GM12878 (cell line): ENCODE data around the gene SHROOM4. TPM values are rescaled to one million over a fixed set of nuclear protein-coding genes. Genes with fewer than 3 reads are reported as not detected.

Experiments used
- CBFB ChIP-seq: IDR thresholded peaks from 2 replicates; pipeline ENCODE4 v1.6.1; 2016; ENCODE audit warnings: antibody characterized with exemption, low read depth
- TCF3 ChIP-seq: IDR thresholded peaks from 2 replicates; pipeline ENCODE4 v1.6.1; 2012; ENCODE audit warnings: low read depth, mild to moderate bottlenecking, low read length, borderline replicate concordance; ENCODE audit not compliant: insufficient read depth
- polyA plus RNA-seq, 11 experiments: library from polyadenylated mRNA; depleted of rRNA in 4 of 11; unstranded in 6 of 11; stranded (reverse) in 5 of 11; fragments of >200 nt; fragmentation: Nextera tagmentation in 4 of 11; fragmentation: Illumina TruSeq in 1 of 11; extraction: Ambion mirVana in 4 of 11; extraction: Trizol in 1 of 11; gene quantifications; 1 replicate in 1 of 11; 2 replicates in 10 of 11; pipeline versions ENCODE4 v1.2.1 to v1.2.3, GENCODE V29; 2011 to 2016; ENCODE audit warnings: inconsistent platforms in 2 of 11, missing spikeins in 2 of 11, low read depth in 1 of 11
- total RNA-seq, 4 experiments: library from RNA; depleted of rRNA in 3 of 4; stranded (reverse); fragments of >200 nt in 3 of 4; fragmentation: Illumina TruSeq in 1 of 4; extraction: Trizol in 1 of 4; gene quantifications; 2 replicates each; pipeline versions ENCODE4 v1.2.1 to v1.2.3, GENCODE V29; 2013 to 2021
- TF ChIP-seq, protein P1 (sequence below), 3 experiments: IDR thresholded peaks in 2 of 3; conservative IDR thresholded peaks in 1 of 3; 2 replicates each; pipeline ENCODE4 v1.5.1; 2011; ENCODE audit warnings: low read depth in 3 of 3, low read length in 3 of 3, mild to moderate bottlenecking in 3 of 3, control low read depth in 2 of 3, moderate library complexity in 2 of 3, inconsistent platforms in 1 of 3, mixed read lengths in 1 of 3; ENCODE audit not compliant: control insufficient read depth in 2 of 3, insufficient read depth in 1 of 3; ENCODE audit errors: extremely low read depth in 1 of 3
- TF ChIP-seq, protein P2 (sequence below): fragments of 450-650 bp; IDR thresholded peaks from 2 replicates; pipeline ENCODE4 v1.6.1; 2016; ENCODE audit warnings: mild to moderate bottlenecking, moderate library complexity, borderline replicate concordance
- TF ChIP-seq, protein P3 (sequence below): fragments of 450-650 bp; IDR thresholded peaks from 2 replicates; pipeline ENCODE4 v1.6.1; 2016; ENCODE audit warnings: mild to moderate bottlenecking

The SHROOM4 gene
- total and polyA plus RNA-seq, 10 of the 15 experiments (the other 5 are each of a cell fraction or from before 2014, with no cell fraction given), result 0.01 to 0.03 TPM; not detected in 8

DNA sequence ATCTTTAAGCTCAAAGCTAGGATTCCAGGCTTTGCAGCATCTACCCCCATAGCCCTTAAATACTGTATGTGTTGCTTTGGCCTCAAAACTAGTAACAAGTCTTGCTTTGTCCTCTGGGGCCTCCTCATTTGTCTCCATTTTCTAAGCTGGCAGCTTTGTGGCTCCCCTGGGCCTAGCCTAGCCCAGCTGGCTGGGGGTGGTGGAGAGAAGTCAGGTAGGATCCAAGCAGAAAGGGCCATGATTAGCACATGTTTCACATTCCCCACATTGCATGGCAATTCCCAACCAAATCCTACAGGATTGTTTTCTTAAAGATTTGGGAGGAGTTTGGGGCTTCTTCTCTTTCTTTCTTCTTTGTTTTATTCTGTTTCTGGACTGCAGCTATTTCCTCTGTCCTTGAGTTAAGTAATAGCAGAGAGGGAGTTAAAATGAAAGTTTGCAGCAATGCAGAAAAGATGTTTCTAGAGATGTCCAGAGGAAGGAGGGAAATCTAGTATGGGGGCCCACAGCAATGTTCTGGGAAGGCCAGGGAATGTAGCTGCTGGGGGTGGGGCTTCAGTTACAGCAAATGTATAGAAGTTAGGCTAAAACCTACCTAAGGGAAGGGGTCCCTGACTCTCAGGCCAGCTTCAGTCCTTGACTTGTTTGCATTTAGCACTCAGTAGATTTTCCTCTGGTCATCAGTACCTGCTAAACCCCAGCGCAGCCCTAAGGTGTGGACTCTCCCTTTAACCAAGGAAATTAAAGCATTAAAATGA, 92.1 kb downstream of the SHROOM4 start (continued):
- TF ChIP-seq, protein P1, sequence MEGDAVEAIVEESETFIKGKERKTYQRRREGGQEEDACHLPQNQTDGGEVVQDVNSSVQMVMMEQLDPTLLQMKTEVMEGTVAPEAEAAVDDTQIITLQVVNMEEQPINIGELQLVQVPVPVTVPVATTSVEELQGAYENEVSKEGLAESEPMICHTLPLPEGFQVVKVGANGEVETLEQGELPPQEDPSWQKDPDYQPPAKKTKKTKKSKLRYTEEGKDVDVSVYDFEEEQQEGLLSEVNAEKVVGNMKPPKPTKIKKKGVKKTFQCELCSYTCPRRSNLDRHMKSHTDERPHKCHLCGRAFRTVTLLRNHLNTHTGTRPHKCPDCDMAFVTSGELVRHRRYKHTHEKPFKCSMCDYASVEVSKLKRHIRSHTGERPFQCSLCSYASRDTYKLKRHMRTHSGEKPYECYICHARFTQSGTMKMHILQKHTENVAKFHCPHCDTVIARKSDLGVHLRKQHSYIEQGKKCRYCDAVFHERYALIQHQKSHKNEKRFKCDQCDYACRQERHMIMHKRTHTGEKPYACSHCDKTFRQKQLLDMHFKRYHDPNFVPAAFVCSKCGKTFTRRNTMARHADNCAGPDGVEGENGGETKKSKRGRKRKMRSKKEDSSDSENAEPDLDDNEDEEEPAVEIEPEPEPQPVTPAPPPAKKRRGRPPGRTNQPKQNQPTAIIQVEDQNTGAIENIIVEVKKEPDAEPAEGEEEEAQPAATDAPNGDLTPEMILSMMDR (IDR thresholded peaks at IDR 0.05 in 2 of 3, conservative IDR thresholded peaks at IDR 0.05 in 1 of 3; ENCODE audit: control insufficient read depth in 2 of 3, extremely low read depth in 1 of 3, insufficient read depth in 1 of 3, low read depth in 3 of 3, low read length in 3 of 3), result no peak
- TF ChIP-seq, protein P2, sequence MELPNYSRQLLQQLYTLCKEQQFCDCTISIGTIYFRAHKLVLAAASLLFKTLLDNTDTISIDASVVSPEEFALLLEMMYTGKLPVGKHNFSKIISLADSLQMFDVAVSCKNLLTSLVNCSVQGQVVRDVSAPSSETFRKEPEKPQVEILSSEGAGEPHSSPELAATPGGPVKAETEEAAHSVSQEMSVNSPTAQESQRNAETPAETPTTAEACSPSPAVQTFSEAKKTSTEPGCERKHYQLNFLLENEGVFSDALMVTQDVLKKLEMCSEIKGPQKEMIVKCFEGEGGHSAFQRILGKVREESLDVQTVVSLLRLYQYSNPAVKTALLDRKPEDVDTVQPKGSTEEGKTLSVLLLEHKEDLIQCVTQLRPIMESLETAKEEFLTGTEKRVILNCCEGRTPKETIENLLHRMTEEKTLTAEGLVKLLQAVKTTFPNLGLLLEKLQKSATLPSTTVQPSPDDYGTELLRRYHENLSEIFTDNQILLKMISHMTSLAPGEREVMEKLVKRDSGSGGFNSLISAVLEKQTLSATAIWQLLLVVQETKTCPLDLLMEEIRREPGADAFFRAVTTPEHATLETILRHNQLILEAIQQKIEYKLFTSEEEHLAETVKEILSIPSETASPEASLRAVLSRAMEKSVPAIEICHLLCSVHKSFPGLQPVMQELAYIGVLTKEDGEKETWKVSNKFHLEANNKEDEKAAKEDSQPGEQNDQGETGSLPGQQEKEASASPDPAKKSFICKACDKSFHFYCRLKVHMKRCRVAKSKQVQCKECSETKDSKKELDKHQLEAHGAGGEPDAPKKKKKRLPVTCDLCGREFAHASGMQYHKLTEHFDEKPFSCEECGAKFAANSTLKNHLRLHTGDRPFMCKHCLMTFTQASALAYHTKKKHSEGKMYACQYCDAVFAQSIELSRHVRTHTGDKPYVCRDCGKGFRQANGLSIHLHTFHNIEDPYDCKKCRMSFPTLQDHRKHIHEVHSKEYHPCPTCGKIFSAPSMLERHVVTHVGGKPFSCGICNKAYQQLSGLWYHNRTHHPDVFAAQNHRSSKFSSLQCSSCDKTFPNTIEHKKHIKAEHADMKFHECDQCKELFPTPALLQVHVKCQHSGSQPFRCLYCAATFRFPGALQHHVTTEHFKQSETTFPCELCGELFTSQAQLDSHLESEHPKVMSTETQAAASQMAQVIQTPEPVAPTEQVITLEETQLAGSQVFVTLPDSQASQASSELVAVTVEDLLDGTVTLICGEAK, result no peak
- TF ChIP-seq TCF3 (no peak), CBFB (no peak)
- TF ChIP-seq, protein P3, sequence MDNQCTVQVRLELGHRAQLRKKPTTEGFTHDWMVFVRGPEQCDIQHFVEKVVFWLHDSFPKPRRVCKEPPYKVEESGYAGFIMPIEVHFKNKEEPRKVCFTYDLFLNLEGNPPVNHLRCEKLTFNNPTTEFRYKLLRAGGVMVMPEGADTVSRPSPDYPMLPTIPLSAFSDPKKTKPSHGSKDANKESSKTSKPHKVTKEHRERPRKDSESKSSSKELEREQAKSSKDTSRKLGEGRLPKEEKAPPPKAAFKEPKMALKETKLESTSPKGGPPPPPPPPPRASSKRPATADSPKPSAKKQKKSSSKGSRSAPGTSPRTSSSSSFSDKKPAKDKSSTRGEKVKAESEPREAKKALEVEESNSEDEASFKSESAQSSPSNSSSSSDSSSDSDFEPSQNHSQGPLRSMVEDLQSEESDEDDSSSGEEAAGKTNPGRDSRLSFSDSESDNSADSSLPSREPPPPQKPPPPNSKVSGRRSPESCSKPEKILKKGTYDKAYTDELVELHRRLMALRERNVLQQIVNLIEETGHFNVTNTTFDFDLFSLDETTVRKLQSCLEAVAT, result no peak
